ENCODE measurements around the gene CMTR2. TPM values are rescaled to one million over a fixed set of nuclear protein-coding genes. Genes with fewer than 3 reads are reported as not detected.

The CMTR2 gene
- total RNA-seq, 1 donor = 20.5 TPM

Other genes starting within 250 kb of the CMTR2 start
- gene HYDIN, start 58.7 kb downstream of the CMTR2 start, total RNA-seq = 0.27 TPM
- gene CALB2, start 69.3 kb upstream of the CMTR2 start, total RNA-seq = not detected
- gene TLE7, start 152.7 kb upstream of the CMTR2 start, total RNA-seq = not detected
- gene ZNF23, start 172.8 kb upstream of the CMTR2 start, total RNA-seq = 4.8 TPM
- 3.5 TPM for gene ZNF19, start 199.9 kb upstream of the CMTR2 start, total RNA-seq
- gene CHST4, start 237.0 kb upstream of the CMTR2 start, total RNA-seq = not detected